DOHH2 (cell line): Measurements from ENCODE around the gene PTPN22.

ENCODE experiments used
- H3F3A ChIP-seq: fragments of 200-600 bp; sonication (generic), shearing (Covaris generic); 2 replicates; pipeline ENCODE4 v1.6.0; 2016; ENCODE audit warnings: antibody characterized with exemption, mild to moderate bottlenecking; ENCODE audit not compliant: control insufficient read depth, insufficient read depth
- H3K27ac ChIP-seq: fragments of 200-600 bp; sonication (generic); 2 replicates; pipeline ENCODE4 v1.5.1; 2014; ENCODE audit warnings: low read depth, mild to moderate bottlenecking, low read length, moderate library complexity
- H3K27me3 ChIP-seq: fragments of 200-600 bp; sonication (generic); 2 replicates; pipeline ENCODE4 v1.6.1; 2014; ENCODE audit warnings: mild to moderate bottlenecking, low read length, mixed read lengths; ENCODE audit not compliant: control insufficient read depth
- H3K36me3 ChIP-seq: fragments of 200-600 bp; sonication (generic); 2 replicates; pipeline ENCODE4 v1.6.1; 2014; ENCODE audit warnings: mild to moderate bottlenecking, low read length, moderate library complexity, mixed read lengths; ENCODE audit not compliant: control insufficient read depth
- H3K4me1 ChIP-seq: fragments of 200-600 bp; sonication (generic); 2 replicates; pipeline ENCODE4 v1.6.1; 2014; ENCODE audit warnings: mild to moderate bottlenecking, low read length, mixed read lengths; ENCODE audit not compliant: control insufficient read depth
- H3K4me2 ChIP-seq: fragments of 200-600 bp; sonication (generic); 2 replicates; pipeline ENCODE4 v1.6.0; 2014; ENCODE audit warnings: mild to moderate bottlenecking, low read length, moderate library complexity
- H3K4me3 ChIP-seq: fragments of 200-600 bp; sonication (generic); 2 replicates; pipeline ENCODE4 v1.5.1; 2014; ENCODE audit warnings: mild to moderate bottlenecking, low read length, mixed read lengths
- H3K79me2 ChIP-seq: fragments of 200-600 bp; sonication (generic); 2 replicates; pipeline ENCODE4 v1.6.1; 2014; ENCODE audit warnings: mild to moderate bottlenecking, low read length, mixed read lengths; ENCODE audit not compliant: control insufficient read depth
- H3K9me2 ChIP-seq: fragments of 200-600 bp; sonication (generic); replicated peaks from 2 replicates; pipeline ENCODE4 v1.6.1; 2014; ENCODE audit warnings: mild to moderate bottlenecking, low read length, mixed read lengths; ENCODE audit not compliant: control insufficient read depth
- H3K9me3 ChIP-seq: fragments of 200-600 bp; sonication (generic); 2 replicates; pipeline ENCODE4 v1.6.1; 2014; ENCODE audit warnings: antibody characterized with exemption, low read length, mixed read lengths; ENCODE audit not compliant: control insufficient read depth, insufficient read depth
- H4K20me1 ChIP-seq: fragments of 200-600 bp; sonication (generic); 2 replicates; pipeline ENCODE4 v1.6.0; 2014; ENCODE audit warnings: low read depth, mild to moderate bottlenecking, antibody characterized with exemption, low read length, moderate library complexity; ENCODE audit not compliant: control insufficient read depth, insufficient read depth
- CTCF ChIP-seq: fragments of 200-600 bp; sonication (generic); IDR thresholded peaks from one replicate; pipeline ENCODE4 v1.5.1; 2014; ENCODE audit warnings: antibody characterized with exemption, mild to moderate bottlenecking, low read depth, low read length; ENCODE audit not compliant: poor library complexity, severe bottlenecking
- EZH2phosphoT487 ChIP-seq: fragments of 200-600 bp; sonication (generic); IDR thresholded peaks from 2 replicates; pipeline ENCODE4 v1.6.1; 2017; ENCODE audit warnings: borderline replicate concordance, mild to moderate bottlenecking, antibody characterized with exemption, low read length, moderate library complexity, mixed read lengths

PTPN22 gene

GRCh38 chr1:113834716-113835115 lies 36.8 kb downstream of the PTPN22 start:
- H3K79me2 ChIP-seq: no peaks in the 10 kb centered on the region
- H3K4me3 ChIP-seq: no peak overlapping the region
- peaks cover 4% of the 10 kb centered on the region for H3F3A ChIP-seq
- peaks cover 51% of the 10 kb centered on the region for H3K36me3 ChIP-seq
- peaks cover 5% of the 10 kb centered on the region for H3K4me1 ChIP-seq
- no peak for TF ChIP-seq EZH2phosphoT487
- no peaks in the 10 kb centered on the region for H3K9me2 ChIP-seq
- H4K20me1 ChIP-seq: no peaks in the 10 kb centered on the region
- H3K27me3 ChIP-seq: no peaks in the 10 kb centered on the region
- no peaks in the 10 kb centered on the region for H3K9me3 ChIP-seq
- no peak overlapping the region for H3K27ac ChIP-seq
- H3K4me2 ChIP-seq: no peak overlapping the region

GRCh38 chr1:113830039-113830438 lies 41.5 kb downstream of the PTPN22 start:
- Histone ChIP-seq H3K9me3 (no peaks in the 10 kb centered on the region), H3K4me3 (no peak overlapping the region), H3K27me3 (no peaks in the 10 kb centered on the region)

GRCh38 chr1:113821916-113822315 lies 49.6 kb downstream of the PTPN22 start:
- H3K4me1 ChIP-seq: no peaks in the 10 kb centered on the region
- TF ChIP-seq EZH2phosphoT487 (no peak), CTCF (no peak)
- no peaks in the 10 kb centered on the region for H3F3A ChIP-seq
- H3K9me2 ChIP-seq: no peaks in the 10 kb centered on the region
- no peaks in the 10 kb centered on the region for H3K27me3 ChIP-seq
- H3K27ac ChIP-seq: no peak overlapping the region
- no peaks in the 10 kb centered on the region for H3K79me2 ChIP-seq
- no peaks in the 10 kb centered on the region for H3K9me3 ChIP-seq
- no peak overlapping the region for H3K4me2 ChIP-seq
- H4K20me1 ChIP-seq: no peaks in the 10 kb centered on the region
- H3K4me3 ChIP-seq: no peak overlapping the region
- peaks cover 41% of the 10 kb centered on the region for H3K36me3 ChIP-seq

More at GRCh38 chr1:113830039-113830438, 41.5 kb downstream of the PTPN22 start:
- H3K4me2 ChIP-seq: no peak overlapping the region
- peaks cover 50% of the 10 kb centered on the region for H3K36me3 ChIP-seq
- no peak for TF ChIP-seq EZH2phosphoT487
- TF ChIP-seq CTCF: no peak
- H4K20me1 ChIP-seq: no peaks in the 10 kb centered on the region
- no peak overlapping the region for H3K27ac ChIP-seq
- no peaks in the 10 kb centered on the region for H3K4me1 ChIP-seq
- H3K79me2 ChIP-seq: no peaks in the 10 kb centered on the region
- no peaks in the 10 kb centered on the region for H3K9me2 ChIP-seq
- H3F3A ChIP-seq: peaks cover 7% of the 10 kb centered on the region; the same call in 1 of the 2 replicates

- Histone ChIP-seq H3K4me1 (peaks cover 6% of the 10 kb centered on the region), H3K4me2 (no peak overlapping the region), H3K36me3 (peaks cover 48% of the 10 kb centered on the region), H3K27me3 (no peaks in the 10 kb centered on the region), H3K4me3 (no peak overlapping the region), H3K9me2 (no peaks in the 10 kb centered on the region), H3K9me3 (no peaks in the 10 kb centered on the region), H3K27ac (no peak overlapping the region), H4K20me1 (no peaks in the 10 kb centered on the region), H3K79me2 (no peaks in the 10 kb centered on the region), H3F3A (peaks cover 10% of the 10 kb centered on the region)
- TF ChIP-seq EZH2phosphoT487 (no peak), CTCF (no peak)
Measured at GRCh38 chr1:113818578-113818977, 52.9 kb downstream of the PTPN22 start.
